Measurements from ENCODE around the gene MYPOP.

Gene MYPOP

DNA sequence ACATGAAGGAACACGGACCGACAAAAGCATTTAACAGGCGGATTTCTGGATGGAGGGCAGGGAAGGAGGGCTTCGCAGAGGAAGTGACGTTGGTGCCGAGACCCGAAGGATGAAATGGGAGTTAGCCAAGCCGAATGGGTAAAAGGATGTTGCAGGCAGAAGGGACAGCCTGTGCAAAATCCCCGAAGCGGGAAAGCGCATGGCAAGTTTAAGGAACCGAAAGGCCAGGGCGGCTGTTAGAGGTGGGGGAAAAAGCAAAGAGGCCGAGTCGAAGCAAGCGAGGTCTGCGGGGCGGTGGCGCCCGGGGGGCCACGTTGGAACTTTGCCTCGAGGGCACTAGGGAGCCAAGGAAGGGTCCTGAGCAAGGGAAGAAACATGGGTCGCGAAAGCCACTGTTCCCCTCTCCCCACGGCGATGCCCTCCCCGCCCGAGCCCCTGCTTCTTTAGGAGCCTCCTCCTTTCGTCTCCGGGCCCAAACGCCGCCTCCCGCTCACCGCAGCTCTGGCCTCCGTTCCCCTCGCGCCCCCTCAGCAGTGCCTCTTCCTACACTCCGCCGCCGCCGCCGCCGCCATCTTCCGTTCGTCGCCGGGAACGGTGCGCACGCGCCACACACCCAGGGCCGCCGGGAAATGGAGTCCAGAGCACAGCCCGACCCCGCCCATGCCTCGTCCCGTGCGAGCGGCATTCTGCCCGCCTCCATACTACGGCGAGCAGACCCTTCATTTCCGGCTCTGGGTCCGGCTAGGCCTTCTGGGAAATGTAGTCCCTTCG, 39.7 kb downstream of the MYPOP start, which contains the start of gene SYMPK:
Gene SYMPK, minus strand, starts transcription at position 584 of the 771 bp plus-strand sequence. CDS start 8,652 bp downstream, outside the sequence.
- CTCF ChIA-PET: interaction anchor here (0.8 to 4.9 kb wide), 5 partner anchors 17 to 402 kb away, joined by 3 to 67 read pairs (median 4); partner anchors contain the start of gene IRF2BP1
- H3K4me3 ChIP-seq (ENCODE audit: low read depth, low read length): peak within 1 kb of the TSS; percentile 99
- DNase-seq (ENCODE audit: low read depth, low spot score): peak; percentile 76
- TF ChIP-seq CTCF (IDR thresholded peaks at IDR 0.05; ENCODE audit: insufficient read depth, low read length, missing control alignments): no peak
- POLR2A ChIA-PET: interaction anchor here (0.6 to 1.4 kb wide), 8 partner anchors 8 to 239 kb away, joined by 3 to 8 read pairs (median 3); partner anchors contain the start of gene IRF2BP1

- TF ChIP-seq CTCF (IDR thresholded peaks at IDR 0.05; ENCODE audit: insufficient read depth, low read length, missing control alignments): no peak
- POLR2A ChIA-PET: interaction anchor here (0.6 kb wide), 1 partner anchor 133 kb away, joined by 3 read pairs; the partner anchor contains the start of gene CCDC61
- CTCF ChIA-PET: interaction anchor here (4.9 kb wide), 1 partner anchor 20 kb away, joined by 67 read pairs; the partner anchor contains the start of gene IRF2BP1
- DNase-seq (ENCODE audit: low read depth, low spot score): no peak
- H3K4me3 ChIP-seq (ENCODE audit: low read depth, low read length): peak overlapping the region; percentile 99
Measured at GRCh38 chr19:45862271-45862563, 40.2 kb downstream of the MYPOP start.

- POLR2A ChIA-PET: interaction anchor here (1.1 kb wide), 1 partner anchor 9 kb away, joined by 3 read pairs; no protein-coding TSS in a partner anchor
- H3K4me3 ChIP-seq (ENCODE audit: low read depth, low read length): no peak overlapping the region
- CTCF ChIA-PET: interaction anchor here (1.3 to 4.9 kb wide), 5 partner anchors 8 to 44 kb away, joined by 3 to 67 read pairs (median 10); partner anchors contain the start of gene IRF2BP1
Measured at GRCh38 chr19:45860359-45861259, 41.8 kb downstream of the MYPOP start.

GRCh38 chr19:45854167-45854778, 48.1 kb downstream of the MYPOP start:
- ChIA-PET POLR2A (interaction anchor here (1.1 to 1.2 kb wide), 2 partner anchors 9 kb away, joined by 3 read pairs; partner anchors contain the start of gene SYMPK), CTCF (interaction anchor here (0.7 to 9.4 kb wide), 2 partner anchors 22 to 36 kb away, joined by 3 to 52 read pairs; no protein-coding TSS in a partner anchor)
- no peak overlapping the region for H3K4me3 ChIP-seq (ENCODE audit: low read depth, low read length)
- DNase-seq (ENCODE audit: low read depth, low spot score): no peak
- TF ChIP-seq CTCF (IDR thresholded peaks at IDR 0.05; ENCODE audit: insufficient read depth, low read length, missing control alignments): no peak

More at GRCh38 chr19:45860359-45861259, 41.8 kb downstream of the MYPOP start:
- no peak for DNase-seq (ENCODE audit: low read depth, low spot score)
- TF ChIP-seq CTCF (IDR thresholded peaks at IDR 0.05; ENCODE audit: insufficient read depth, low read length, missing control alignments): no peak

DNA sequence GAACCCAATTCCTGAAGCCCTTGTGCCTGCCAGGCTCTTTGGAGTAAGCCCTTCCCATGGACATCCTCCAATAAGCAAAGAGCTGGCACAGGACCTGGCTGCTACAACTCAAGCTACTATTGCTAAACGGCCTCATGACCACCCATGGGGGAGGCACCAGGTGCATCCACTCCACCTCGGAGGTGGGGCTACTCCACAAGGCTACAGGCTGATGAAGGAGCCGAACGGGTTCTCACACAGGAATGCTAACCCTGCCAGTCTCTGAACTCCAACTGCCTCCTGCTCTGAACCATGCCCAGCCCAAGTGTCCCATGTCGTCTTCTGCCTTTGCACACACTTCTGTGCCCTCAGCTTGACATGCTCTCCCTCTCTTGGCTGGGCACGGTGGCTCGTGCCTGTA, 49.4 kb downstream of the MYPOP start:
- no peak for DNase-seq (ENCODE audit: low read depth, low spot score)
- CTCF ChIA-PET: interaction anchor here (0.7 to 9.4 kb wide), 3 partner anchors 8 to 34 kb away, joined by 3 to 52 read pairs (median 8); no protein-coding TSS in a partner anchor
- POLR2A ChIA-PET: interaction anchor here (0.6 kb wide), 1 partner anchor 76 kb away, joined by 5 read pairs; no protein-coding TSS in a partner anchor

More for the DNA sequence above, 49.4 kb downstream of the MYPOP start:
- no peak overlapping the region for H3K4me3 ChIP-seq (ENCODE audit: low read depth, low read length)
- no peak for TF ChIP-seq CTCF (IDR thresholded peaks at IDR 0.05; ENCODE audit: insufficient read depth, low read length, missing control alignments)
